HT1080 (cell line): ENCODE data around the gene MAP2. TPM values are rescaled to one million over a fixed set of nuclear protein-coding genes. Genes with fewer than 3 reads are reported as not detected.
"Not testable (repeated sequence)": the region's sequence is repeated elsewhere in the genome, so short reads cannot be mapped to it uniquely, and the experiment has no call there.

Experiments used
- DNase-seq: peaks from one replicate; pipeline ENCODE4 v3.0.0-alpha.2; 2015; ENCODE audit warnings: low read depth
- total RNA-seq: library from RNA; depleted of rRNA; stranded (reverse); fragments of >200 nt; shearing (Covaris generic); gene quantifications from 2 replicates; pipeline ENCODE4 v1.2.3, GENCODE V29; 2014

MAP2 gene
- total RNA-seq, 1 experiment from 2014 or later: 0.77 TPM

DNA sequence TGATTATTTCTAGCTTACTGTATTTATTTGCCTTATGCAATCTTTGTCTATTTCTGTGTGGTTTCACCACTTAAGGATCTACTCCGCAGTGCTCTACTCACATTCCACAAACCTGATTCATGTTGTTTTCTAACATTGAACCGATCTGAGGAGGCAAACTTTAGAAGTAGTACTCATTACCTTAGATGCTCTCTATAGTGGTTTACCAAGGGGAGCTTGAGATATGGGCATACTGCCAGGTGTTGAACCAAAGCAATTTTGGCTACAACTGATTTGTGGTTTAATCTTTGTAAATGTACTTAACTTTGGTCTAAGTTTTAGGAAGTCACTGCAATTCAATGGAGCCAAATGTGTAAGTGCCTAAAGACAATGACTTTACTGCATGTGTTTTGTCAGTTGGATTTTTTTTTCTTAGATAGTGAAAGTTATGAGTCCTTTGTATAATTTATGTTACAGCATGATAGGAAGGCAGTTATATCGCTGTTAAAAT is 50.1 kb downstream of the MAP2 start:
- DNase-seq: peak; percentile 89

GRCh38 chr2:209474960-209475359 is 51.1 kb downstream of the MAP2 start:
- no peak for DNase-seq

GRCh38 chr2:209476367-209477208 is 52.7 kb downstream of the MAP2 start:
- DNase-seq: no peak

- not testable (repeated sequence) for DNase-seq
These were observed 68.4 kb downstream of the MAP2 start for GRCh38 chr2:209492296-209492695.

- DNase-seq: not testable (repeated sequence)
These were observed 71.3 kb downstream of the MAP2 start for GRCh38 chr2:209495068-209495620.

DNA sequence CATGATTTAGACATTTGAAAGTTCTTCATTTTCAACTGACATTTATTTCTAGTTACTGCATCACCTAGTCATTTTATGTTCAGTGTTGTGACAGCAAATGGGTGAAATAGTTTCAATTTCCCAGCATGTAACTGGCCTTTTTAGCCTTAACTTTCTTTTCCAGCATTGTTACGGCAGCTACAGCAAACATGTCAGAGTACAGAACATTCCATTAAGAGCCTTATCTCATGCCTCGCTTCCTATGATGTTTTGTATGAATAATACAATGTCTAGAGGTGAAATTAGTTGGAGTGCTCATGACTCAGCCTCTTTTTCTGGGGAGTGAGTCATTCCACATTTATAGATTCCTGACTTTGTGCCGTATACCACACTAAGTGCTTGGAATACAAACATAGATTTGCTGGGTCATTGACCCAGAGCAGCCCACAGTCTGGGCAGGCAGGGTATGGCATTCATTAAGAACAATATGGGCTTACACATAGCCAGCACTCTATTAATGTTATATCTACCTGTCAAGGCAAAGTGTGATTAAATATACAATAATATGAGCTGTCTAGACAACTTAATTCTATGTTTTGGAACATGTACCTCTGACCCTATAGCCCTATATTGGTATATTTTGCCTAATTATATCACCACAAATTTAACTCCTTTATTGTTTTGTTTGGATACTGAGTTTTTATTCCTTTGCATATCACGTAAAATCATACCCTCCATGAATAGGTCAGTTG is 72.2 kb downstream of the MAP2 start:
- DNase-seq: peak; percentile 99

DNA sequence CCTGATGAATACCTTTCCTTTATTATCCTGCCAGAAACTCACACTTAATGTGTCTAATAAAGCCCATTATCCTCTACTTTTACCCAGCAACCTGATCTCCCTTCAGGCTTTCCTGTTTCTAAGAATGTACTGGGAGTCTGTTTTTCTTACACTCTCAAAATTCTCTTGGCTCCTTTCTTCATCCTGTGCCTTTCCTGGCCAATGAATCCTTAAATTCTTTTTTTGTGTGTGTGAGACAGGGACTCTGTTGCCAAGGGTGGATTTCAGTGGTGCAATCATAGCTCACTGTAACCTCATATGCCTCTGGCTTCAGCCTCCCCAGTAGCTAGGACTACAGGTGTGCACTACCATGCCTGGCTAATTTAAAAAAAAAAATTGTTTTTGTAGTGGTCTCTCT is 72.7 kb downstream of the MAP2 start:
- DNase-seq: peak; percentile 18

GRCh38 chr2:209498614-209499013 is 74.8 kb downstream of the MAP2 start:
- DNase-seq: no peak

DNA sequence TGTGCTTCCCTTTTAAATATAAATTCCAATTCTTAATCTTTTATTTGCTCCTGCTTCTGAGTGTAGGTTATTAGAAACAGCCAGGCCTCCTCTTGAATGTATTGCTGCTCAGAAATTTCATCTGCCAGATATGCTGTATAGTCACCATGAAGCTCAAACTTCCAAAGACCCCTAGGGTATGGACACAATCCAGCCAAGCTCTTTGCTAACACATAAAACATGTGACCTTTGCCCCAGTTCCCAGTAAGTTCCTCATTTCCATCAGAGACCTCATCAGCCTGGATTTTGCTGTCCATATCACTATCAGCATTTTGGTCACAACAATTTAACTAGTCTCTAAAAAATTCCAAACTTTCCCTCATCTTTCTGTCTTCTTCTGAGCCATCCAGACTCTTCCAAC is 75.2 kb downstream of the MAP2 start:
- no peak for DNase-seq

DNA sequence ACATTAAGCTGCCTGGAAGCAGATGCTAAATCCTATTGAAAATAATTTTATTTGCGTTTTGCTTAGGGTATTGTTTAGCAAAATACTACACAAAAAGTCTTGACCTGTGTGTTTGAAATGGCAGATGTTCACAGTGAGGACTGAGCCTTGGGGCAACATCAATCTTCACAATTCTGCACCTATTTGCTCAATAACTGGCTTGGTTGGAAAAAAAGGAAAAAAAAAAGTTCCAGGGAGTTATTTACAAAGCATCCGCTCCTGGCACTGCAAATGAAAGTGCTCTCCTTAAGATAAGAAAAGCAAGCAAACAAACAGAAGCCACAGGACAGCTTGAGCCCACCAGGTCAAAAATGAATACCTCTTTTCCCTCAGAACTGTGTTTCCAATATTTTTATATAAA is 77.7 kb downstream of the MAP2 start:
- DNase-seq: no peak

DNA sequence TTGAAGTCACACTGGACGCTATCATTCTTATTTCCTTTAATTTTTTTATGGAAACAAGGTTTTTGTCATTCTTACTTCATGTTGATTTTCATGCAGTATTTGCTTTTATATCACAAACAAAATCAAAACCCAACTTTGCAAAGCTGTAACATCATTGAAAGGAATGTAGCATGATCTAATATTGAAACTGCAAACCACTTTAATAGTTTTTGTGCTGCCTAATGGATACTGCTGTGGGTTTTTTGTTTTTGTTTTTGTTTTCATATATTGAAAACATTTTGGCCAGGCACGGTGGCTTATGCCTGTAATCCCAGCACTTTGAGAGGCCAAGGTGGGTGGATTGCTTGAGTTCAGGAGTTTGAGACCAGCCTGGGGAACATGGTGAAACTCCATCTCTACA is 81.6 kb downstream of the MAP2 start:
- DNase-seq: no peak

GRCh38 chr2:209508255-209508654 is 84.4 kb downstream of the MAP2 start:
- no peak for DNase-seq

GRCh38 chr2:209511637-209512036 is 87.8 kb downstream of the MAP2 start:
- DNase-seq: no peak

GRCh38 chr2:209512971-209513370 is 89.1 kb downstream of the MAP2 start:
- DNase-seq: no peak

DNA sequence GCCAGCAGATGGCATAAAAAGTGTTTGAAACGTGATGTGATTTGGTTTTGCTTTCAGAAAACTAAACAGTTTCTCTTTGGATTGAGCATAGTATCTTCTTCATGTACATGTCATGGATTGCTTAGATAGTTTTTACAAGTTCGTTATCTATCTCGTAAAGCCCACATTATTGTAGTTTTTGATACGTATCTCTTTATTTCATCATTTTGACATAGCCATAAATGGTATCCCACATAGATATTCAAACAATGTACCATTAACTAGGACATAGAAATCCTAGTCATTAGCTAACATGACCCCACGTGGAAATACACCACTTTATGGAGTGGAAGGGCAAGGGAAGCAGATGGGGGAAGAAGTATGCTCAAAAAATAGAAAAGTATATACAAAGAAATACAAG is 93.6 kb downstream of the MAP2 start:
- DNase-seq: no peak

DNA sequence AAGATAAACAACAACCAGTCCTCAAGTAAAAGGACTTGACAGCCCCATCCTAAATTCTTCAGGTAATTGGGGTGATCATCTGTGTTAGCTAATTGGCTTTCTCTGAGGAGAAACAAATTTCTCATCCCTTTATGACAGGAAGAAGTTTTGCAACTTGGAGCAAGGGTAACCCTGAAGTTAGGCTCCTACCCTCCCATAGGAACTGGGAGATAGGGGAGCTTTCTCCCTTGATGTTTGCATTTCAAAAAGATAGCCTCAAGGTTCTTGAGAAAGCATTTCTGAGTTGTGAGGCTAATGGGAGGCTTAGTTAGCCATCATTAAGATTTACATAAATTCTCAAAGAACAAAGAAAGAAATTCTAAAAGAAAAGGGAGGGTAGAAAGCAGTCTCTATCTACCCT is 95.4 kb downstream of the MAP2 start:
- no peak for DNase-seq

DNA sequence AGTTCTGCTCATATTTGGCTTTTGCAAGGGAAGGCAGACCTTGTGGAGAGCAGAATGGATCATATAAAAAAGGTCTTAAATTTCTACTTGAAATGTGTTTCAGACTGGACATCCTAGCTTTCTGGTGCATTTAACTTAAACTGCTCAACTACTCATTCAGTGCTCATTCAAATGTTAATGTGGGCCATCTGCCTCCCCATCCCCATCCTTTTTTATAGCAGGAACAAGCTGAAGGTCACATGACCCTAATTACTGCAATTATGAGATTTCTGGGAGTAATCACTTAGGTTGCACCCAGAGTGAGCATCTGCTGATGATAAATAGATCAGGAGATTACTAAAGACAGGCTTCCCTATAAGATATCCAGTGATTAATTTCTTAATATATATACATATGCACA is 96.1 kb downstream of the MAP2 start:
- DNase-seq: no peak

- no peak for DNase-seq
These were observed 99.3 kb downstream of the MAP2 start for GRCh38 chr2:209523041-209523740.

GRCh38 chr2:209523867-209524266 is 100.0 kb downstream of the MAP2 start:
- no peak for DNase-seq

DNA sequence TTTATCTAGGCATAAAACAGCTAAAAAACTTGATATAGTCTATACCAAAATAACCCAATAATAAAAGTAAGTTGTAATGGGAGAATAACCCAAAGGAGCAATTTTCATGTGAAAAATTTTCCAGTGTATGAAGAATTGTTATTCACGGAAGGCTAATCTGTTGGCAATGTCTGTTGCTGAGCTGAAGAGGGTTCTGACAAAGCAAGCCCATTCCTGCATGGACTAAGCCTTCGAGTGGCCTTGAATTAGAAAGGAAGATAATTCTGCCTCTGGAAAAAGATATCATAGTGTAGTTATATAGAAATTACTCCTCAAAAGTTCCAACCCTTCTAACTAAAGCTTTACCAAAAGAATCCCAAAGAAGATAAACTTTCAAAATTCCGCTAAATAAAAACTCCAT is 101.5 kb downstream of the MAP2 start:
- no peak for DNase-seq

GRCh38 chr2:209525834-209526281 is 102.0 kb downstream of the MAP2 start:
- DNase-seq: peak; percentile 76

GRCh38 chr2:209526561-209526960 is 102.7 kb downstream of the MAP2 start:
- DNase-seq: no peak
